Ovary (tissue), 3 donors: ENCODE results near the gene PROZ.

Experiments used
- EP300 ChIP-seq: sonication (generic); formaldehyde crosslinking; IDR thresholded peaks from one replicate; pipeline ENCODE4 v1.6.1; 2017; ENCODE audit warnings: antibody characterized with exemption
- TF ChIP-seq, protein P1 (sequence below), 3 donors: fragments of 450-650 bp in 2 of 3; fragments of 200-600 bp in 1 of 3; IDR thresholded peaks; one replicate each; pipeline versions ENCODE4 v1.5.1 to v1.8.0; 2016 to 2022; ENCODE audit warnings: antibody characterized with exemption in 3 of 3, mild to moderate bottlenecking in 1 of 3
- donor health status: DM: no; HTN: no; CAD: no.

DNA sequence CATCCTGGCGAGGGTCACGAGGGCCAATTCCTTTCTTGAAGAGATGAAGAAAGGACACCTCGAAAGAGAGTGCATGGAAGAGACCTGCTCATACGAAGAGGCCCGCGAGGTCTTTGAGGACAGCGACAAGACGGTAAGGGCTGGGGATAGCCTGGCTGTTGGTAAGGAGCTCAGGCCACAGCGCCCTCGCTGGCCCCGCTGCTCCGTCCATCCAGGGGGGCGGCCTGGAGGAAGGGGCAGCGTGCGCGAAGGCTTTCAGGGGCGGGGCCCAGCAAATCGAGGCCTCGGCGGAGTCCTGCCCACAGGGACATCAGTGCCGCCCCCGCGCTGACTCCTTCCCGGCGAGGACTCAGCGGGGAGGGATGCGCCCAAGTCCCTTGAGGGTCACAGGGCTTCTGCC, 29.0 kb upstream of the PROZ start:
- TF ChIP-seq, protein P1, sequence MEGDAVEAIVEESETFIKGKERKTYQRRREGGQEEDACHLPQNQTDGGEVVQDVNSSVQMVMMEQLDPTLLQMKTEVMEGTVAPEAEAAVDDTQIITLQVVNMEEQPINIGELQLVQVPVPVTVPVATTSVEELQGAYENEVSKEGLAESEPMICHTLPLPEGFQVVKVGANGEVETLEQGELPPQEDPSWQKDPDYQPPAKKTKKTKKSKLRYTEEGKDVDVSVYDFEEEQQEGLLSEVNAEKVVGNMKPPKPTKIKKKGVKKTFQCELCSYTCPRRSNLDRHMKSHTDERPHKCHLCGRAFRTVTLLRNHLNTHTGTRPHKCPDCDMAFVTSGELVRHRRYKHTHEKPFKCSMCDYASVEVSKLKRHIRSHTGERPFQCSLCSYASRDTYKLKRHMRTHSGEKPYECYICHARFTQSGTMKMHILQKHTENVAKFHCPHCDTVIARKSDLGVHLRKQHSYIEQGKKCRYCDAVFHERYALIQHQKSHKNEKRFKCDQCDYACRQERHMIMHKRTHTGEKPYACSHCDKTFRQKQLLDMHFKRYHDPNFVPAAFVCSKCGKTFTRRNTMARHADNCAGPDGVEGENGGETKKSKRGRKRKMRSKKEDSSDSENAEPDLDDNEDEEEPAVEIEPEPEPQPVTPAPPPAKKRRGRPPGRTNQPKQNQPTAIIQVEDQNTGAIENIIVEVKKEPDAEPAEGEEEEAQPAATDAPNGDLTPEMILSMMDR (IDR thresholded peaks at IDR 0.05): no peak
- TF ChIP-seq EP300: no peak
